OCI-LY7 (cell line): ENCODE measurements around the gene C20orf96.

Experiments used
- EZH2phosphoT487 ChIP-seq: fragments of 200-600 bp; sonication (generic); IDR thresholded peaks from 2 replicates; pipeline ENCODE4 v1.6.1; 2018; ENCODE audit warnings: low read depth, borderline replicate concordance, mild to moderate bottlenecking, mixed run types, antibody characterized with exemption, low read length, moderate library complexity, mixed read lengths
- TF ChIP-seq, protein P1 (sequence below): fragments of 200-600 bp; sonication (generic); conservative IDR thresholded peaks from 2 replicates; pipeline ENCODE4 v1.5.1; 2014; ENCODE audit warnings: mild to moderate bottlenecking, antibody characterized with exemption, low read length, moderate library complexity, mixed read lengths

DNA sequence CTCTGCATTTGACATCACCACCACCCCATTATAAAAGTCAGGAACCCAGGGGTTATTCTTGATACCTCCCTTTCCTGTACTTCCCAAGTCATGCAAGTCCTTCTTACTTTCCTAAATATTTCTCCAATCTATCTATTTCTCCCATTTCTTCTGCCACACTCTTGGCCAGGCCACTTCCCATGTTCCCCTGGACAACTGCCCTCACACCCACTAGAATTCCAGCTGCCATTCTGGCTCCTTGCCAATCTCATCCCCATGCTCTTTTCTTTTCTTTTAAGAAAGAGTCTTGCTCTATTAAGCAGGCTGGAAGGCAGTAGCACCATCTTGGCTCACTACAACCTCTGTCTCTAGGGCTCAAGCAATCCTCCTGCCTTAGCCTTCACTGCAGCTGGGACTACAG lies 17.8 kb downstream of the C20orf96 start:
- TF ChIP-seq, protein P1, sequence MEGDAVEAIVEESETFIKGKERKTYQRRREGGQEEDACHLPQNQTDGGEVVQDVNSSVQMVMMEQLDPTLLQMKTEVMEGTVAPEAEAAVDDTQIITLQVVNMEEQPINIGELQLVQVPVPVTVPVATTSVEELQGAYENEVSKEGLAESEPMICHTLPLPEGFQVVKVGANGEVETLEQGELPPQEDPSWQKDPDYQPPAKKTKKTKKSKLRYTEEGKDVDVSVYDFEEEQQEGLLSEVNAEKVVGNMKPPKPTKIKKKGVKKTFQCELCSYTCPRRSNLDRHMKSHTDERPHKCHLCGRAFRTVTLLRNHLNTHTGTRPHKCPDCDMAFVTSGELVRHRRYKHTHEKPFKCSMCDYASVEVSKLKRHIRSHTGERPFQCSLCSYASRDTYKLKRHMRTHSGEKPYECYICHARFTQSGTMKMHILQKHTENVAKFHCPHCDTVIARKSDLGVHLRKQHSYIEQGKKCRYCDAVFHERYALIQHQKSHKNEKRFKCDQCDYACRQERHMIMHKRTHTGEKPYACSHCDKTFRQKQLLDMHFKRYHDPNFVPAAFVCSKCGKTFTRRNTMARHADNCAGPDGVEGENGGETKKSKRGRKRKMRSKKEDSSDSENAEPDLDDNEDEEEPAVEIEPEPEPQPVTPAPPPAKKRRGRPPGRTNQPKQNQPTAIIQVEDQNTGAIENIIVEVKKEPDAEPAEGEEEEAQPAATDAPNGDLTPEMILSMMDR: no peak
- TF ChIP-seq EZH2phosphoT487: no peak
